ENCODE measurements around the gene HSP90AA1.

- TF ChIP-seq CTCF (conservative IDR thresholded peaks at IDR 0.05 in 1 of 2, IDR thresholded peaks at IDR 0.05 in 1 of 2; ENCODE audit: low read depth in 1 of 2, low read length in 2 of 2), result no peak
- no peak for TF ChIP-seq EZH2 (IDR thresholded peaks at IDR 0.05; ENCODE audit: low read length, missing control alignments)
Observed at GRCh38 chr14:102094101-102094500, 7.3 kb upstream of the HSP90AA1 start.
